Activated CD8-positive, alpha-beta memory T cell treated with anti-CD3 and anti-CD28 coated beads, Interleukin-2, amount 50 U/mL, for 24 hours (primary cell): ENCODE results near the gene SEL1L2.

Experiments used
- DNase-seq: peaks from one replicate; pipeline ENCODE4 v3.0.0-alpha.2; 2020; ENCODE audit errors: extremely low read depth

SEL1L2 gene

DNA sequence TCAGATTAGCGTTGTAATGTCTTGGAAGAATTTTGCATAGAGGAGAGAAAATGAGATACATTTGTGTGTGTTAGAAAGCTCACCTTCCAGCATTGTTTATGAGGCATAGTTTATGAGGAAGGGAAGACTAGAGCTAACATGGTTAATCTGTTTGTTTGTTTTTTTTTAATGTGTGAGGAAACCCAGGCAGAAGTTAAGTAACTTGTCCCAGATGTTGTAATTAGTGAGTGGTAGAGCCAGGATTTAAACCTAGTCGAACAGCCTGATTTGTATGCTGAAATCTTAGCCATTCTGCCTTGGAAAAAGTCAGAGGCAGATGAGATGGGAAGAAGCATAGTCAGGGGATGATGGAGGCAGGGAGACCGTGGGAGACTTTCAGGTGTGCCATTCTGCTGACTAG is 176.5 kb downstream of the SEL1L2 start:
- no peak for DNase-seq

GRCh38 chr20:13810446-13810845 is 180.0 kb downstream of the SEL1L2 start:
- DNase-seq = no peak

- no peak for DNase-seq
These were observed 180.6 kb downstream of the SEL1L2 start for GRCh38 chr20:13809855-13810254.

DNA sequence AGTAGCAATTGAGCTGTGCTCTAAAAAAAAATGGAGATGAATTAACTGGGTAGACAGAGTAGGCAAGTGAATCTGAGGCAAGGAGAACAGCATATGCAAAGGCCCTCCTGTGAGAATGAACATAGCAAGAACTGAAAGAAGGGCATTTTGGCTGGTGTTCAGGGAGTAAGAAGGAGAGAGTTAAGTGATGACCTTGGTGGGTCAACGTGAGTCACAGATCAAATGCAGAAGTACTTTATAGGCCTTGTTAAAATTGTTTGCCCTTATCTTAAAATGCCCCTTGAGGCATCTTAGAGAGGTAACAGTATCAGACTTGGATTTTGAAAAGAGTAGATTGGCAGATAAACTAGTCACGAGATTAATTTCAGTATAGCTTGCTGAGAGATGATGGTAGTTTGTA is 181.0 kb downstream of the SEL1L2 start:
- DNase-seq = no peak

- no peak for DNase-seq
These were observed 189.7 kb downstream of the SEL1L2 start for GRCh38 chr20:13800728-13801134.

DNA sequence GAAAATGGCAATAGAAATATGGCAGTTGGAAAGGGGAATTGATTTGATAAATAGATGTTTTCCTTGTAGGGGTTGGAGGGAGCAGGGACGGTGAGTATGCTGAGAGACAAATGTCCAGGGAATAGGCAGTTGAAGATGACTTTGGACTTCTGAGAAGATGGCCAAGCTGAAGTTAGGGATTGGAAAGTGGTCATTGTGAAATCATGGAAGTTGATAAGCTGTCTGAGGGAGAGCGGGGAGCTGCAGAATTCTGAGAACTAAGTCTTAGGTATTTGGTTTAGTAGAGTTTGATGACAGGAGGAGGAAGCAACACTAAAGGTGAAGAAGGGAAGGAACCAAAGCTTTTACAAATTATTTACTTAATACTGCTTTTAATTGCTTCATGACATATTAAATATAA is 190.4 kb downstream of the SEL1L2 start:
- DNase-seq = no peak
